ENCODE results near the gene NOP10. TPM values are rescaled to one million over a fixed set of nuclear protein-coding genes. Genes with fewer than 3 reads are reported as not detected.
"Not testable (repeated sequence)": the region's sequence is repeated elsewhere in the genome, so short reads cannot be mapped to it uniquely, and the experiment has no call there.

The NOP10 gene
- polyA plus RNA-seq (2011; rRNA removed) (262 and 363 TPM in 2 replicates), polyA minus RNA-seq (2011; rRNA and poly(A)+ RNA removed) (99.2 and 151 TPM in 2 replicates)

GRCh38 chr15:34342737-34343575 is at the start of gene NOP10, which contains the start of gene NUTM1:
NOP10 (minus strand) TSS chr15:34343136; CDS start chr15:34343073, 63 bp downstream.
NUTM1 (plus strand) TSS chr15:34343315; CDS start chr15:34343697, 382 bp downstream.
- Histone ChIP-seq H3K27ac (ENCODE audit: low read depth, low read length) (peak within 1 kb of the TSS; percentile 87), H3K9me3 (ENCODE audit: control insufficient read depth, insufficient read depth, low read length) (no peaks in the 10 kb centered on the region; the same call in 1 of the 2 replicates), H3K27me3 (ENCODE audit: control insufficient read depth, insufficient read depth, low read length) (no peaks in the 10 kb centered on the region), H3K4me3 (ENCODE audit: low read depth, low read length) (peak within 1 kb of the TSS; percentile 99)
- peak; percentile 93 for TF ChIP-seq CTCF (IDR thresholded peaks at IDR 0.05; ENCODE audit: low read depth, low read length)
- ChIA-PET POLR2A (interaction anchor here (0.5 to 1.5 kb wide), 6 partner anchors 10 to 241 kb away, joined by 3 to 11 read pairs (median 4); partner anchors contain the start of genes GOLGA8A, GOLGA8B and LPCAT4), CTCF (interaction anchor here (0.7 to 2.3 kb wide), 12 partner anchors 9 to 280 kb away, joined by 3 to 18 read pairs (median 7); partner anchors contain the start of gene LPCAT4)
- peak; percentile 86 for DNase-seq (ENCODE audit: low read depth, low spot score)

GRCh38 chr15:34389594-34390086 is 46.7 kb upstream of the NOP10 start:
- H3K4me3 ChIP-seq (ENCODE audit: low read depth, low read length); DNase-seq (ENCODE audit: low read depth, low spot score); H3K27ac ChIP-seq (ENCODE audit: low read depth, low read length); CTCF ChIA-PET; H3K9me3 ChIP-seq (ENCODE audit: control insufficient read depth, insufficient read depth, low read length); POLR2A ChIA-PET; H3K27me3 ChIP-seq (ENCODE audit: control insufficient read depth, insufficient read depth, low read length): not testable (repeated sequence)

GRCh38 chr15:34381829-34382521 is 39.0 kb upstream of the NOP10 start:
- H3K4me3 ChIP-seq (ENCODE audit: low read depth, low read length); H3K27me3 ChIP-seq (ENCODE audit: control insufficient read depth, insufficient read depth, low read length); CTCF ChIA-PET: not testable (repeated sequence)

GRCh38 chr15:34380491-34380890 is 37.6 kb upstream of the NOP10 start:
- H3K27me3 ChIP-seq (ENCODE audit: control insufficient read depth, insufficient read depth, low read length); POLR2A ChIA-PET; H3K4me3 ChIP-seq (ENCODE audit: low read depth, low read length); DNase-seq (ENCODE audit: low read depth, low spot score); H3K27ac ChIP-seq (ENCODE audit: low read depth, low read length); H3K9me3 ChIP-seq (ENCODE audit: control insufficient read depth, insufficient read depth, low read length); CTCF ChIA-PET: not testable (repeated sequence)

More at GRCh38 chr15:34381829-34382521, 39.0 kb upstream of the NOP10 start:
- POLR2A ChIA-PET; H3K27ac ChIP-seq (ENCODE audit: low read depth, low read length); H3K9me3 ChIP-seq (ENCODE audit: control insufficient read depth, insufficient read depth, low read length); DNase-seq (ENCODE audit: low read depth, low spot score): not testable (repeated sequence)

GRCh38 chr15:34376856-34377255 is 33.9 kb upstream of the NOP10 start:
- no peak for DNase-seq (ENCODE audit: low read depth, low spot score)
- Histone ChIP-seq H3K4me3 (ENCODE audit: low read depth, low read length) (no peak overlapping the region), H3K27ac (ENCODE audit: low read depth, low read length) (no peak overlapping the region), H3K27me3 (ENCODE audit: control insufficient read depth, insufficient read depth, low read length) (no peaks in the 10 kb centered on the region), H3K9me3 (ENCODE audit: control insufficient read depth, insufficient read depth, low read length) (no peaks in the 10 kb centered on the region)
- CTCF ChIA-PET, result interaction anchor here (0.7 kb wide), 1 partner anchor 9 kb away, joined by 3 read pairs; no protein-coding TSS in a partner anchor
- TF ChIP-seq CTCF (IDR thresholded peaks at IDR 0.05; ENCODE audit: low read depth, low read length), result no peak
- POLR2A ChIA-PET, result no interaction called here

GRCh38 chr15:34375541-34375940 is 32.6 kb upstream of the NOP10 start:
- DNase-seq (ENCODE audit: low read depth, low spot score); H3K9me3 ChIP-seq (ENCODE audit: control insufficient read depth, insufficient read depth, low read length); H3K27ac ChIP-seq (ENCODE audit: low read depth, low read length); H3K27me3 ChIP-seq (ENCODE audit: control insufficient read depth, insufficient read depth, low read length); CTCF ChIA-PET; POLR2A ChIA-PET; H3K4me3 ChIP-seq (ENCODE audit: low read depth, low read length): not testable (repeated sequence)
